NT2/D1 (cell line): ENCODE data around the gene RPRD1B.

Experiments
- SUZ12 ChIP-seq: IDR thresholded peaks from 2 replicates; pipeline ENCODE4 v1.6.1; 2011; ENCODE audit not compliant: insufficient read length, insufficient read depth; ENCODE audit errors: extremely low read depth
- YY1 ChIP-seq: IDR thresholded peaks from 2 replicates; pipeline ENCODE4 v1.6.1; 2011; ENCODE audit not compliant: insufficient read length, insufficient read depth
- ZNF274 ChIP-seq: IDR thresholded peaks from 2 replicates; pipeline ENCODE4 v1.6.1; 2011; ENCODE audit warnings: mild to moderate bottlenecking, low read depth, low read length

- no peak for TF ChIP-seq SUZ12
- no peak for TF ChIP-seq YY1
- no peak for TF ChIP-seq ZNF274
Measured at GRCh38 chr20:37990571-37991151, 42.9 kb upstream of the RPRD1B start.
